ENCODE data around the gene PLCXD3. TPM values are rescaled to one million over a fixed set of nuclear protein-coding genes. Genes with fewer than 3 reads are reported as not detected.

Gene PLCXD3
- total and polyA plus RNA-seq, 12 donors, result 0.72 to 48.7 (median 15.4) TPM

DNA sequence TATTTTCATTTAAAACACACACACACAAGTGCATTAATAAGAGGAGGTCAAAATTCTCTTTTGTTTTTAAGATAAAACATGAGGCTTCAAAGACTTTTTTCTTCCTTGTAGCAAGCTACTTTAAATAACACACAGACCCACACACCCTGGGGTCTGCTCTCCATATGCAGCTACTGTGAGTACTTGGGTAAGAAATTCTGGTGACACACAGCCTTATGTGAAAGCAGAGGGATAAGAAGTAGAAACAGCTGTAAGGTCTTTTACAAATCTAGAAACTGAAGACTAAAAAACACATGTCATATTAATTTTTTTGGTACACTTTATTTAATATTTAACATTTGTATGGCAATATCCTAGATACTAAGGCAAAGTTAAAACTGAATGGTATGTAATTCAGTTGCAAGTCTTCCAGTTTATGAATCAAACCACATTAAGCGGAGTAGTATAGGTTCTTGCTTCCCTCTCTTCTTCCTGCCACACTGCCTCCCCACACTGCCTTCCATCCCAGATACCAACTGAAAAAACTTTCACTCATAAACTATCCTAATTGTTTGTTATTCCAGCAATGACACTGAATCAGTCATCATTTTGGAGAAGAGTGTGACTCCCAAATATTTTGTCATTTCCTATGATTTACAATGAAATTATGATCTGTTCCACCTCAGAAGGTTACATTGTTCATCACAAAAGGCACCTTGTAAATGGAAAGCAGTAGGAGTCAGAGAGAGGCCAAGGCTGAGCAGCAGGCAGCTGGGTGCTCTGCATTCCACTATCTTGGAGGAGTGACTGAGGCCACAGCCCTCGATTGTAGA lies 92.0 kb downstream of the PLCXD3 start:
- TF ChIP-seq POLR2A (IDR thresholded peaks at IDR 0.05), result no peak
- TF ChIP-seq, protein P1, sequence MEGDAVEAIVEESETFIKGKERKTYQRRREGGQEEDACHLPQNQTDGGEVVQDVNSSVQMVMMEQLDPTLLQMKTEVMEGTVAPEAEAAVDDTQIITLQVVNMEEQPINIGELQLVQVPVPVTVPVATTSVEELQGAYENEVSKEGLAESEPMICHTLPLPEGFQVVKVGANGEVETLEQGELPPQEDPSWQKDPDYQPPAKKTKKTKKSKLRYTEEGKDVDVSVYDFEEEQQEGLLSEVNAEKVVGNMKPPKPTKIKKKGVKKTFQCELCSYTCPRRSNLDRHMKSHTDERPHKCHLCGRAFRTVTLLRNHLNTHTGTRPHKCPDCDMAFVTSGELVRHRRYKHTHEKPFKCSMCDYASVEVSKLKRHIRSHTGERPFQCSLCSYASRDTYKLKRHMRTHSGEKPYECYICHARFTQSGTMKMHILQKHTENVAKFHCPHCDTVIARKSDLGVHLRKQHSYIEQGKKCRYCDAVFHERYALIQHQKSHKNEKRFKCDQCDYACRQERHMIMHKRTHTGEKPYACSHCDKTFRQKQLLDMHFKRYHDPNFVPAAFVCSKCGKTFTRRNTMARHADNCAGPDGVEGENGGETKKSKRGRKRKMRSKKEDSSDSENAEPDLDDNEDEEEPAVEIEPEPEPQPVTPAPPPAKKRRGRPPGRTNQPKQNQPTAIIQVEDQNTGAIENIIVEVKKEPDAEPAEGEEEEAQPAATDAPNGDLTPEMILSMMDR (IDR thresholded peaks at IDR 0.05), result no peak
- peak in 1 of 7 donors; percentile 11 for DNase-seq
- H3K36me3 ChIP-seq (replicated peaks in 1 of 2), result no peaks in the 10 kb centered on the region
- 55 to 56% (median 55%) methylated on average over 2 of the region's 2 CpGs for WGBS, 4 donors
- peak overlapping the region in 1 of 5 donors; percentile 2 for H3K27ac ChIP-seq
- H3K9me3 ChIP-seq (replicated peaks in 1 of 3), result no peaks in the 10 kb centered on the region
- intact Hi-C loops (cut with DNase I), result no loop called here
- no peak overlapping the region for H3K4me3 ChIP-seq
- H3K27me3 ChIP-seq, result no peaks in the 10 kb centered on the region
- peaks cover 10 to 16% of the 10 kb centered on the region in 2 donors for H3K4me1 ChIP-seq (replicated peaks in 1 of 2)

DNA sequence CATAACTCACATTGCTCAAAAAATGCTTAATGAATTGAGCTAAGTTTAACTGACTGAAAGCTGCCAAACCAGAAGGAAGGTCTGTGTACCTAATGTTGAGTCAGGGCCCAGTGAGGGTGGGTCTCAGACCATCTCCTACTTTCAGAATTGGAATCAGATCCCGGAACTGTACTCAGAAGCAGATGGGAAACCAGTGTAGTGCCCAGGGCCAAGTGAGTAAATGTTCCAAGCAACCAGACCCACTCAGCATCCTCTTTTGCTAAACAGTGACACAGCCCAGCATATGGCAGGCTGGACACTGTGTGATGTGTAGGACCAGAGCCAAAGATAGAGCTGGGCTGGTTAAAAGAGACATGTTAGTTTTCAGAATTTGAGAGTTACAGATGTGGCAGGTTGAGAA lies 94.1 kb downstream of the PLCXD3 start:
- peaks cover 16 to 22% of the 10 kb centered on the region in 2 donors for H3K4me1 ChIP-seq (replicated peaks in 1 of 2)
- no peaks in the 10 kb centered on the region for H3K36me3 ChIP-seq (replicated peaks in 1 of 2)
- no peaks in the 10 kb centered on the region for H3K9me3 ChIP-seq (replicated peaks in 1 of 3)
- no peak for DNase-seq
- no peak overlapping the region for H3K4me3 ChIP-seq
- H3K27ac ChIP-seq, result no peak overlapping the region
- no peaks in the 10 kb centered on the region for H3K27me3 ChIP-seq
- TF ChIP-seq, protein P1 (IDR thresholded peaks at IDR 0.05), result no peak
- TF ChIP-seq POLR2A (IDR thresholded peaks at IDR 0.05), result no peak
- WGBS, 4 donors, result 78 to 100% (median 97%) methylated on average over 1 of the region's 1 CpG
- intact Hi-C loops (cut with DNase I), result no loop called here

DNA sequence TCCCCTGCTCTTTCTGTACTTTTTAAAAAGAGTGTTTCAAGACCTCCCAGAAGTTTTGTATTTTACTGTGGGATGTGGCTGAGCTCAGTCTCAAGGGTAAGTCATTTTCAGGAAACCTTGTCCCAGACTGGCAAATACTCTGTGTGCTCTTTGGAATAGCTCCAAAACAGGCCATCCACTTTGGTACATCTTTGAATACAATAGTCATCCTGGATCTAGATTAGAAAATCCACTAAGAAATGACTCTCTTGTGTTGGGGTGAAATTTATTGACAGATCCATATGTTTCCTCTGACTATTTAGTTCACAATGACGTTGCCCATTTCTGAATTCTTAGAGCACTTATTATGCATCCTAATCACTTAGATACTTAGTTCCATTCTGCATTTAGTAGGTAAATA lies 95.2 kb downstream of the PLCXD3 start:
- H3K9me3 ChIP-seq (replicated peaks in 1 of 3), result no peaks in the 10 kb centered on the region
- intact Hi-C loops (cut with DNase I), result no loop called here
- no peaks in the 10 kb centered on the region for H3K27me3 ChIP-seq
- DNase-seq, result no peak
- H3K4me3 ChIP-seq, result no peak overlapping the region
- H3K4me1 ChIP-seq (replicated peaks in 1 of 2), result peaks cover 16 to 22% of the 10 kb centered on the region in 2 donors
- no peaks in the 10 kb centered on the region for H3K36me3 ChIP-seq (replicated peaks in 1 of 2)
- H3K27ac ChIP-seq, result no peak overlapping the region
- 55 to 88% (median 81%) methylated on average over 1 of the region's 1 CpG for WGBS, 4 donors
- TF ChIP-seq POLR2A (IDR thresholded peaks at IDR 0.05), result no peak
- TF ChIP-seq, protein P1 (IDR thresholded peaks at IDR 0.05), result no peak

DNA sequence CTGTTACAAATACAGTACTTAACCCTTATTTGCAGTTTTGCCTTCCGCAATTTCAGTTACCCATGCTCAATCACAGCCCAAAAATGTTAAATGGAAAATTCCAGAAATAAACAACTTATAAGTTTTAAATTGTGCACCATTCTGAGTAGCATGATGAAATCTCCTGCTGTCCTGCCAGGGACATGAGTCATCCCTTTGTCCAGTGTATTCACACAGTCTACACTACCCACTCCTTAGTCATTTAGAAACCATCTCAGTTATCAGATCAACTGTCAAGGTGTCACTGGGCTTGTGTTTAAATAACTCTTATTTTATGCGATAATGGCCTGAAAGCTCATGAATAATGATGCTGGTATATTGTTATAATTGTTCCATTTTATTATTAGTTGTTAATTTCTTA lies 95.8 kb downstream of the PLCXD3 start:
- H3K36me3 ChIP-seq (replicated peaks in 1 of 2), result no peaks in the 10 kb centered on the region
- TF ChIP-seq, protein P1 (IDR thresholded peaks at IDR 0.05), result no peak
- TF ChIP-seq POLR2A (IDR thresholded peaks at IDR 0.05), result no peak
- no peaks in the 10 kb centered on the region for H3K9me3 ChIP-seq (replicated peaks in 1 of 3)
- intact Hi-C loops (cut with DNase I), result no loop called here
- no peak overlapping the region for H3K4me3 ChIP-seq
- 53 to 67% (median 60%) methylated on average over 2 of the region's 2 CpGs for WGBS, 4 donors
- H3K27me3 ChIP-seq, result no peaks in the 10 kb centered on the region
- H3K27ac ChIP-seq, result no peak overlapping the region
- DNase-seq, result peak; percentile 61 to 91 (median 79)
- peaks cover 16 to 22% of the 10 kb centered on the region in 2 donors for H3K4me1 ChIP-seq (replicated peaks in 1 of 2)
